ENCODE data around the gene NGEF. TPM values are rescaled to one million over a fixed set of nuclear protein-coding genes. Genes with fewer than 3 reads are reported as not detected.
A peak's percentile ranks its signal among the peaks of the same experiment; 100 is the strongest.

Gene NGEF
- total and polyA plus RNA-seq, 10 of the 15 experiments (the other 5 are each of a cell fraction or from before 2014, with no cell fraction given): 0.12 TPM; not detected in 9

- Histone ChIP-seq H3K79me2 (ENCODE audit: control insufficient read depth, insufficient read depth, low read length) (peaks cover 63% of the 10 kb centered on the region), H3K4me2 (ENCODE audit: control insufficient read depth, insufficient read depth) (peak overlapping the region; percentile 98), H4K20me1 (ENCODE audit: control insufficient read depth, insufficient read depth) (peaks cover 3% of the 10 kb centered on the region; the same call in 1 of the 2 replicates), H3K27ac (ENCODE audit: control insufficient read depth, insufficient read depth) (peak overlapping the region; percentile 93), H3K36me3 (ENCODE audit: control insufficient read depth in 2 of 2, insufficient read depth in 2 of 2, low read length in 1 of 2) (peaks cover 3 to 8% of the 10 kb centered on the region in 2 experiments), H2AFZ (ENCODE audit: control insufficient read depth, low read depth, low read length) (no peak overlapping the region), H3K9ac (ENCODE audit: control insufficient read depth, insufficient read depth, low read length) (peak overlapping the region; percentile 91), H3K4me1 (ENCODE audit: control insufficient read depth, insufficient read depth, low read length) (peaks cover 35% of the 10 kb centered on the region), H3K4me3 (peak overlapping the region; percentile 94), H3K27me3 (replicated peaks in 1 of 2; ENCODE audit: control insufficient read depth in 2 of 2, insufficient read depth in 2 of 2, low read length in 1 of 2) (no peaks in the 10 kb centered on the region), H3K9me3 (replicated peaks; ENCODE audit: control insufficient read depth, insufficient read depth, low read length) (no peaks in the 10 kb centered on the region; the same call in 2 of the 3 replicates)
- CTCF ChIA-PET: interaction anchor here (0.6 to 6.2 kb wide), 26 partner anchors 8 to 1305 kb away, joined by 3 to 68 read pairs (median 6); partner anchors contain the start of gene ATG16L1
- FAIRE-seq: no peak
- SMC1A ChIA-PET (ENCODE audit: uncharacterized antibody, unreplicated experiment): interaction anchor here (0.6 to 13.6 kb wide), 27 partner anchors 10 to 438 kb away, joined by 3 to 351 read pairs (median 4); partner anchors contain the start of gene ATG16L1
- 1% methylated on average over 10 of the region's 10 CpGs for WGBS (ENCODE audit: insufficient coverage, insufficient replicate concordance, low lambda C conversion rate, missing lambda C conversion rate)
- in situ Hi-C loops (cut with MboI) (no loop called here), intact Hi-C loops (cut with micrococcal nuclease; ENCODE audit: unreplicated experiment) (loop anchor here (1.0 to 5.0 kb wide), 4 partner anchors 21 to 791 kb away; partner anchors contain the start of genes ATG16L1 and HJURP)
- ATAC-seq: peak; percentile 26
- RAD21 ChIA-PET (ENCODE audit: unreplicated experiment): interaction anchor here (0.6 to 13.5 kb wide), 21 partner anchors 9 to 251 kb away, joined by 3 to 361 read pairs (median 4); partner anchors contain the start of gene ATG16L1
- POLR2A ChIA-PET: interaction anchor here (0.5 to 9.6 kb wide), 23 partner anchors 9 to 467 kb away, joined by 3 to 271 read pairs (median 5); partner anchors contain the start of gene ATG16L1
- no TSS peak for BruUV-seq (replicated peaks)
- no peak for DNase-seq (ENCODE audit: low read depth, low spot score)
- TF ChIP-seq CBX5 (IDR thresholded peaks at IDR 0.05; ENCODE audit: low read depth) (no peak), TCF3 (IDR thresholded peaks at IDR 0.05; ENCODE audit: borderline replicate concordance, insufficient read depth, low read depth, low read length) (no peak), BCL11A (IDR thresholded peaks at IDR 0.05; ENCODE audit: low read depth, low read length) (0 out of 2 replicates have a peak, but pooled peaks have one; percentile 5), RFX5 (IDR thresholded peaks at IDR 0.05; ENCODE audit: low read depth, low read length) (no peak), CUX1 (IDR thresholded peaks at IDR 0.05; ENCODE audit: insufficient replicate concordance, low read depth, low read length) (no peak), GABPA (IDR thresholded peaks at IDR 0.05; ENCODE audit: low read depth) (no peak), NKRF (conservative IDR thresholded peaks at IDR 0.05) (no peak), POLR2AphosphoS2 (IDR thresholded peaks at IDR 0.05; ENCODE audit: low read depth, low read length) (no peak), CBX3 (IDR thresholded peaks at IDR 0.05; ENCODE audit: borderline replicate concordance, low read depth) (no peak), WRNIP1 (IDR thresholded peaks at IDR 0.05; ENCODE audit: borderline replicate concordance, low read depth, low read length) (no peak), SRF (IDR thresholded peaks at IDR 0.05; ENCODE audit: low read depth in 2 of 2, low read length in 2 of 2) (0 out of 4 replicates have a peak, but pooled peaks of 1 of the 2 experiments have one; percentile 16)
Measured at GRCh38 chr2:233060980-233061590, 48.0 kb upstream of the NGEF start.
